Mucosa of rectum (tissue), 2 donors: ENCODE measurements around the gene CHMP4A.

Experiments
- H3K27ac ChIP-seq, 2 donors: one replicate each; pipeline ENCODE4 v1.7.0; 2013; ENCODE audit warnings: inconsistent platforms in 2 of 2, low read depth in 2 of 2, low read length in 2 of 2
- H3K27me3 ChIP-seq, 2 donors: one replicate each; pipeline ENCODE4 v1.7.0; 2013; ENCODE audit warnings: low read length in 2 of 2; ENCODE audit not compliant: control insufficient read depth in 2 of 2, insufficient read depth in 2 of 2
- H3K36me3 ChIP-seq, 2 donors: one replicate each; pipeline ENCODE4 v1.7.0; 2013; ENCODE audit warnings: low read length in 2 of 2; ENCODE audit not compliant: control insufficient read depth in 2 of 2, insufficient read depth in 2 of 2
- H3K4me1 ChIP-seq, 2 donors: one replicate each; pipeline ENCODE4 v1.7.0; 2013; ENCODE audit warnings: low read length in 2 of 2, mild to moderate bottlenecking in 1 of 2; ENCODE audit not compliant: control insufficient read depth in 2 of 2, insufficient read depth in 2 of 2
- H3K4me3 ChIP-seq, 2 donors: one replicate each; pipeline ENCODE4 v1.7.0; 2013; ENCODE audit warnings: low read length in 2 of 2
- H3K9ac ChIP-seq, 2 donors: one replicate each; pipeline ENCODE4 v1.7.0; 2013; ENCODE audit warnings: low read length in 2 of 2, low read depth in 1 of 2, mild to moderate bottlenecking in 1 of 2
- H3K9me3 ChIP-seq, 2 donors: one replicate each; pipeline ENCODE4 v1.7.0; 2013; ENCODE audit warnings: low read length in 2 of 2; ENCODE audit not compliant: control insufficient read depth in 2 of 2
- donor health status: healthy.
- donor health status: Normal muscosa, but diverticular disease.

Gene CHMP4A

GRCh38 chr14:24255931-24256711 lies 42.8 kb upstream of the CHMP4A start:
- no peak overlapping the region for H3K9ac ChIP-seq
- no peaks in the 10 kb centered on the region for H3K4me1 ChIP-seq
- no peak overlapping the region for H3K4me3 ChIP-seq
- peaks cover 0 to 5% of the 10 kb centered on the region in 2 donors for H3K36me3 ChIP-seq
- no peaks in the 10 kb centered on the region for H3K9me3 ChIP-seq
- H3K27ac ChIP-seq: no peak overlapping the region
- H3K27me3 ChIP-seq: no peaks in the 10 kb centered on the region

DNA sequence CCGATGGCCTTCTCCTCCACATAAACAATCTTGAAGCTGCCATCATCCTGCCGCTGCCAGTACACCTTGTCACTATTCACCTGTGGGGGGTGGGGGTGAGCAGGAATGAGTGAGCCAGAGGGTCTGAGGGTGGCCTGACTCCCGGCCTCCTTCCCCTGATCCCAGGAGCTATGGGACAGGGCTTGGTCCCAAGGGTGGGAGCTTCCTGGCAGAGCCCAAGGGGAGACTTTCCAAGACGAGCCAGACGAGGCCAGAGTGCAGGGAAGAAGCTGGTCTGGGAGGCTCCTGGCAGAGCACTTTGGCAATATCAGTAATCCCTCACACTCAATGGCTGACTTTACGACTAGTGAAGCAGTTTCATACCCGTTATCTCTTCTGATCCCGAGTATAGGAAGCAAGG lies 42.1 kb upstream of the CHMP4A start:
- Histone ChIP-seq H3K27ac (no peak overlapping the region), H3K9me3 (no peaks in the 10 kb centered on the region), H3K4me1 (no peaks in the 10 kb centered on the region), H3K4me3 (no peak overlapping the region), H3K36me3 (peaks cover 0 to 5% of the 10 kb centered on the region in 2 donors), H3K9ac (no peak overlapping the region), H3K27me3 (no peaks in the 10 kb centered on the region)

DNA sequence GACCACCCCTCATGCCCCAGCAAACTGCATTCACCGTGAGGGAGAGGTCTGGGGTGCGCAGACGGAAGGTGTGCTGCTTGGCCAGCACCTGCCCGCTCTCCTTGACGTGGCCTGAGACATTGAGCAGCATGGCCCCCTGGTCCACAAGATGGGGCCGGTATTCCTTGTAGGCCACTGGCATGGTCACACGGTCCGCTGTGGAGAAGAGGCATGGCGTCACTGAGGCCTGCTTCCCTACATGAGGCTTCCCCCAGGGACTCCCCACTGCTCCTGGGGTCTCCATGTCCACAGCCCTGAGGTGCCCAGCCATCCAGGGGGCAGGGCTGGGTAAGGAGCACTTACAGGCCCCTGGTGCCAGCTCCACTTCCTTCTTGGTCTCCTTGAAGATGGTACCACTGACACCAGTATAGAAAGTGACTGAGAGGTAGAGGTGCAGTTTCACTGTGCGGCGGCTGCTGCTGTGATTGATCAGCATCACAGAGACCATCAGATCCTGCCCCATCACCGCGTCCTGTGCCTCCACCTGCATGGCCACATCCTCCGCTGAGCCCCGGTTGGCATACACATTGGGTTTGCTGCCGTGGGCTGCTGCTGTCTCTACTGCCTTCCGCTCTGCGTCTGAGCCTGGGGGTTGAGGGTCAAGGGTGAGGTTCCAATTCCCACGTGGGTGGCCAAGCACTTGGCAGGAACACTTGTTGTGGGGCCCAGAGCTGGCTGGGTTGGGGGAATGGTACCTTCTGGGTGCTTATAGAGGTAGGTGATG lies 41.5 kb upstream of the CHMP4A start:
- H3K4me3 ChIP-seq: no peak overlapping the region
- H3K9ac ChIP-seq: no peak overlapping the region
- no peak overlapping the region for H3K27ac ChIP-seq
- H3K27me3 ChIP-seq: no peaks in the 10 kb centered on the region
- H3K4me1 ChIP-seq: no peaks in the 10 kb centered on the region
- H3K9me3 ChIP-seq: no peaks in the 10 kb centered on the region
- peaks cover 0 to 5% of the 10 kb centered on the region in 2 donors for H3K36me3 ChIP-seq

DNA sequence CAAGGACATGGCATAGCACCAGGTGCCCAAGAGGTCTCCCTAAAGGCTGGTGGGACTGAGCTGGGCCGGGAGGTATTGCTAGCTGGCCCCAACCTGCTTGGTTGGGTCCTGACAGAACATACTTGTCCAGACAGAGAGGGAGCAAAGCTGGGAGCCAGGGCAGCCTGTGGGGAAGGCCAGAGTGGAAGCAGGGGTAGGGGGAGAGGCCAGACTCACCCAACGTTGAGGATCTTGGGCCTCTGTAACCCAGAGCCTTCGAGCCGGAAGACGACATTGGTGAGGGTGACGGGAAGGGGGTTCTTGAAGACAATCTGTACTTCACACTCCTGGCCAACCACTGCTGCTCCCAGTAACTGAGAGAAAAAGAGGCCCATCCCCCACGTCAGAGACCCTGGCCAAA lies 40.6 kb upstream of the CHMP4A start:
- H3K4me3 ChIP-seq: no peak overlapping the region
- H3K4me1 ChIP-seq: no peaks in the 10 kb centered on the region
- H3K27me3 ChIP-seq: no peaks in the 10 kb centered on the region
- no peaks in the 10 kb centered on the region for H3K9me3 ChIP-seq
- H3K36me3 ChIP-seq: peaks cover 0 to 5% of the 10 kb centered on the region in 2 donors
- no peak overlapping the region for H3K9ac ChIP-seq
- H3K27ac ChIP-seq: no peak overlapping the region

DNA sequence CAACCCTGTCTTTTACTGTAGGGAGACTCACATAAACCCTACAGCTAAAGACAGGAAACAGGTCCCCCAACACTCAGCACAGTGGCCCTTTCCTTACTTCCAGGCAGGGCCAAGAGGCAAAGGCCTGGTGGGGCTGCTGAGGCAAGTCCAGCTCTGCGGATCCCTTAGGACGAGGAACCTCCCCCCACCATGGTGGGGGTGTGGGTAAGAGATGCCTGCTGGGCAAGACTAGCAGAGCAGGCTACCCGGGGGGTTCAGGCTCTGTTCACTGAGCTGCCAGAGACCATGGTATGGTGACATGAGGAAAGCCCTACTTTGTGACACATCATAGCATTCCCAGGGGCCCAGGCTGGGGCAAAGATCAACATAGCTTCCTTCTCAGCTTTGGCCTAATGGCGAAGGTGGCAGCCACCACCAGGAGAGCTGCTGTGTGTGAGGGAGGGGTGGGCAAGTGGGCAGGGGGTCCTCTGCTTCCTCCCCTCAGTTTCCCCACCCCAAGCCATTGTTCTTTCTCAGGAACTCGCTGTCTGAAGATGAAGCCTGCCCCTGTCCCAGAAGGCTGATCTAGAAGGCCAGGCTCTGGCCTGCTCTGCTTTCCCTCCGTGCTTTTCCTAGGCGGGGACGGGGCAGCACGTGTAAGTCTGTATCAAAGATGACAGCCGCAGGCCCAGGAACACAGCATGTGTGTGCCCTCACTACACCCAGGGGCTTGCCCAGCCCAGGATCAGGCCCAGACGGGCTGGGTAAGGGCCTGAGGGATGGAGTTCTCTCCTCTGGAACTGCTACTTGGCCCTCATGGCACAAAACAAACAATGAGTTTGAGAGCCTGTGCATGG lies 39.2 kb upstream of the CHMP4A start:
- H3K27ac ChIP-seq: no peak overlapping the region
- H3K36me3 ChIP-seq: peaks cover 4 to 5% of the 10 kb centered on the region in 2 donors
- H3K27me3 ChIP-seq: no peaks in the 10 kb centered on the region
- no peaks in the 10 kb centered on the region for H3K9me3 ChIP-seq
- H3K4me3 ChIP-seq: no peak overlapping the region
- H3K9ac ChIP-seq: no peak overlapping the region
- no peaks in the 10 kb centered on the region for H3K4me1 ChIP-seq

DNA sequence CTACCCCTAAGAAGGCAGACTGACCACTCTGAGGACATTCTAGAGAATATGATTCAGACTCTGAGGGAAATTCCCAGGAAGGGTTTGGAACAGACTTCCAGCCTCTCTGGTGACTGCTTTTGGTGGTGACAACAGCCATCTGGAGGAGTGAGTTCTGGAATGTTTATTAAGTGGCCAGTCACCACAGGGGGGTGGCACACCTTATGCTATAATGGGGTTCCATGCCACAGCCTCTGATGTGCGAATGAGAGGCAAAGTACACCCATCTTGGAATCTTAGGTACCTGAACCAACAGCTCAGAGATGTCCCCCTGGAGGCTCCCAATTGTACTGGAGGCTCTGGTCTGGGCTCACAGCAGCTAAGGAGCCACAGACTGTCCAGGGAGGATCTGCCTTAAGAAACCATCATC lies 38.6 kb upstream of the CHMP4A start:
- Histone ChIP-seq H3K36me3 (peaks cover 4 to 5% of the 10 kb centered on the region in 2 donors), H3K9me3 (no peaks in the 10 kb centered on the region), H3K4me1 (no peaks in the 10 kb centered on the region), H3K9ac (no peak overlapping the region), H3K27ac (no peak overlapping the region), H3K4me3 (no peak overlapping the region), H3K27me3 (no peaks in the 10 kb centered on the region)

DNA sequence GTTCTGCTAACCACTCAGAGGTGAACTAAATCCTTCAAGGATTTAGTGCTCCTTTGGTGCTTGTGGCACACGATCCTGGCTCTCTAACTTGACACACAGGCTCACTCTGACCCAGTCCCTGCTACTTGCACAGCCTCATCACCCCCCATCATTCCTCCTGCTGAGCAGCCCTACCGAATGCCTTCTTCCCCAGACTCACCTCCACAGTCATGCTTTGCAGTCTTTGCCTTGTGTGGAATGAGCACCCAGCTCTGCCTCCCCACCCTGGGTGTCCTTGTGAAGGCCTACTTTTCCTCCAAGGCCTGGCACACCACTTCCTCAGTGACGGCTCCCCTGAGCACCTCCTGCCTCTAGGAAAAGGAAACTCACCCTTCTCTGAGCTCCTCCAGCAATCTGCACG lies 37.1 kb upstream of the CHMP4A start:
- Histone ChIP-seq H3K9me3 (no peaks in the 10 kb centered on the region), H3K9ac (no peak overlapping the region), H3K27ac (no peak overlapping the region), H3K27me3 (no peaks in the 10 kb centered on the region), H3K4me1 (peaks cover 0 to 3% of the 10 kb centered on the region in 2 donors), H3K36me3 (peaks cover 4 to 5% of the 10 kb centered on the region in 2 donors), H3K4me3 (no peak overlapping the region)

DNA sequence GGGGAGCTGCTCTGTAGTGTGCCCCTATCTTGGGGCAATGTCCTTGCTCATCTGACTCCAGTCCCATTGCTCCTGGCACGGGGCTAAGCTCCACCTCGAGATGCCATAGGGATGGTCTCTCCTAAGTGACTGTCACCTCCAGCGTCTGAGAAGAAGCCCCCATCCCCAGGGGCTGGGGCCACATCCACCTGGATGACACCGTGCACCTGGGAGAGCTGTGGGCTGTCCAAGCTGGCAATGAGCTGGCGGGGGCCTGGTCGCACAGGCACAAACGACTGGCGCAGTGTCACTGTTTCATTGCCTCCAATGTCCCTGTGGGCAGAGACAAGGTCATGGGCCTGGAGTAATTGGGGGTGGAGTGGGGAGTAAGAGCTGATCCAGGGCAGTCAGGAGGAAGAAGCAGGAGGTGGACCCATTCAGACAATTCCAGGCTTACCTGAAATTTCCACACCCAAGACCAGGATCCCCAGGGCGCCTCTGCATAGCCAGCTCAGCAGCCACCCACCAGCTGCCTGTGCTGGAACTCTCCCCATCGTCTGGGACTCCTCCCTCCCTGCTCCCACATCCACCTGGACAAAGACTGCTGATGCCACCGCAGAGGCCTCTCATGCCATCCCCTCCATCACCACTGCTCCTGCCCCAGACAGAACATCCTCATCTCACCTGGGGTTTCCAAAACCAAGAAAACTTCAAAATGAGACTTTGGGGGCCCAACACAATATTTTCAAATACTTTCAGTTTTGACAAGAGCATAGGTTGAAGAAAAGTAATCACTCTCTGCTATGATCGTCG lies 36.1 kb upstream of the CHMP4A start:
- Histone ChIP-seq H3K9ac (no peak overlapping the region), H3K4me3 (no peak overlapping the region), H3K4me1 (peaks cover 0 to 3% of the 10 kb centered on the region in 2 donors), H3K27me3 (no peaks in the 10 kb centered on the region), H3K27ac (no peak overlapping the region), H3K9me3 (no peaks in the 10 kb centered on the region), H3K36me3 (peaks cover 4 to 5% of the 10 kb centered on the region in 2 donors)

DNA sequence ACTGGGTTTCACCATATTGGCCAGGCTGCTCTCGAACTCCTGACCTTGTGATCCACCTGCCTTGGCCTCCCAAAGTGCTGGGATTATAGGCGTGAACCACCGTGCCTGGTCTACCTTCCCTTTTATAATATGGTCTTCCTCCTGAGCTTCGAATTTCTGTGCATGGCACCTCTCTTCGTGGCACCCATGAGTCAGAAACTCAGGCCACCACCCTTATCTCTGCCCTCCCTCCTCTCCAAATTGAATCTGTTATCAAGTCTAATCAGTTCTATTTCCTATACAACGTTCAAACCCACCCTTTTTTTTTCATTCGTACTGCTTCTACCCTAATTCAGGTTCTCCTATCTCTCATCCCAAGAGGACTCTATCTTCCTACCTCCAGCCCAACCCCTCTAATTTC lies 34.1 kb upstream of the CHMP4A start:
- H3K36me3 ChIP-seq: peaks cover 0 to 4% of the 10 kb centered on the region in 2 donors
- no peaks in the 10 kb centered on the region for H3K27me3 ChIP-seq
- no peak overlapping the region for H3K4me3 ChIP-seq
- H3K4me1 ChIP-seq: peaks cover 8 to 9% of the 10 kb centered on the region in 2 donors
- no peak overlapping the region for H3K9ac ChIP-seq
- no peak overlapping the region for H3K27ac ChIP-seq
- no peaks in the 10 kb centered on the region for H3K9me3 ChIP-seq
